NCI-H748 (cell line): ENCODE measurements around the gene AHCTF1.
A peak's percentile ranks its signal among the peaks of the same experiment; 100 is the strongest.

Experiments
- DNase-seq: peaks from one replicate; lab custom pipeline; 2025; ENCODE audit not compliant: unreplicated experiment; lab: John Stamatoyannopoulos, UW

AHCTF1 gene

GRCh38 chr1:246800356-246800755 lies 131.4 kb downstream of the AHCTF1 start:
- no peak for DNase-seq

GRCh38 chr1:246798606-246799496 lies 132.9 kb downstream of the AHCTF1 start:
- peak; percentile 24 for DNase-seq

DNA sequence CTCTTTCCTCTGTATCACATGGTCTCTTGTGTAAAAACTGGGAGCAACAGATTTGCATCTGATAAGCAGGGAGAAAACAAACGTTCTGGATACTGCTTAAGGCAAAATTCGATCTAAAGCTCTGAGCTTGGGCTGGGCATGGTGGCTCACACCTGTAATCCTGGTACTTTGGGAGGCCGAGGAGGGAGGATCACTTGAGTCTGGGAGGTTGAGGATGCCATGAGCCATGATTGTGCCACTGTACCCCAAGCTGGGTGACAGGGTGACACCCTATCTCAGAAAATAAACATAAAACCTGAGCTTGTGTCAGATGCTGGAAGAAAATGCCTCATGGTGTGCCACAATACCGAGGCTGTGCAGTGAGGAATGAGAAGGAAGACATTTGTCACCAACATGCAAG lies 133.6 kb downstream of the AHCTF1 start:
- DNase-seq: no peak

GRCh38 chr1:246797597-246797996 lies 134.2 kb downstream of the AHCTF1 start:
- DNase-seq: no peak

- DNase-seq: no peak
These were observed 134.6 kb downstream of the AHCTF1 start for GRCh38 chr1:246797157-246797556.

GRCh38 chr1:246795906-246796694 lies 135.6 kb downstream of the AHCTF1 start:
- DNase-seq: peak; percentile 52

GRCh38 chr1:246794828-246795671 lies 136.7 kb downstream of the AHCTF1 start:
- peak; percentile 57 for DNase-seq

- DNase-seq: no peak
These were observed 137.5 kb downstream of the AHCTF1 start for GRCh38 chr1:246794048-246794827.

GRCh38 chr1:246793356-246793896 lies 138.3 kb downstream of the AHCTF1 start:
- no peak for DNase-seq

DNA sequence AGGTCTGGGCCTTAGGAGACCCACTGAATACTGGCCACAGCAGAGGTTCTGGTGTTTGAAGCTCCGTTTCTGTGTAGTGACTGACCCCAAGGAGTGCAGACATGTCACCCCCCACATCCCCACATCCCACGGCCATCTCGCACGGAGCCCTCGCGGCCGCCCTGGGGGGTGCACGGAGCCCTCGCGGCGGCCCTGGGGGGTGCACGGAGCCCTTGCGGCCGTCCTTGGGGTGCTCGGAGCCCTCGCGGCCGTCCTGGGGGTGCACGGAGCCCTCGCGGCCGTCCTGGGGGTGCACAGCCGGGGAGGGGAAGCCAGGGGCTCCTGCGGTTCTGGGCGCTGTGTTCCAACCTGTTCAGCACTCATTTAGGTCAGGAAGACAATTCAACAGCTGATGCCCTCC lies 139.1 kb downstream of the AHCTF1 start:
- no peak for DNase-seq

GRCh38 chr1:246791303-246791918 lies 140.3 kb downstream of the AHCTF1 start:
- DNase-seq: no peak

- DNase-seq: no peak
These were observed 140.9 kb downstream of the AHCTF1 start for GRCh38 chr1:246790833-246791232.

GRCh38 chr1:246790364-246790763 lies 141.4 kb downstream of the AHCTF1 start:
- no peak for DNase-seq

- DNase-seq: no peak
These were observed 142.1 kb downstream of the AHCTF1 start for GRCh38 chr1:246789454-246790339.
